Activated CD4-positive, alpha-beta T cell treated with anti-CD3 and anti-CD28 coated beads for 36 hours (primary cell): ENCODE results near the gene TJP1. TPM values are rescaled to one million over a fixed set of nuclear protein-coding genes. Genes with fewer than 3 reads are reported as not detected.
"Not testable (repeated sequence)": the region's sequence is repeated elsewhere in the genome, so short reads cannot be mapped to it uniquely, and the experiment has no call there.

Experiments
- ATAC-seq: fragments of 200-7000 bp; cut with Tn5 transposase; one replicate; pipeline ENCODE4 v1.10.0; 2021; ENCODE audit warnings: mild to moderate bottlenecking, moderate library complexity
- CTCF ChIA-PET: fragments of 350-600 bp; sonication (Branson Sonifier 250); formaldehyde crosslinking; loops from one replicate; lab custom pipeline; 2021; ENCODE audit warnings: antibody characterized with exemption; lab: Charles Lee
- POLR2A ChIA-PET: fragments of 350-600 bp; sonication (Branson Sonifier 250); formaldehyde crosslinking; loops from one replicate; lab custom pipeline; 2021; ENCODE audit warnings: antibody characterized with exemption, inconsistent platforms; lab: Charles Lee
- DNase-seq: peaks from one replicate; pipeline ENCODE4 v3.0.0-alpha.2; 2020
- H3K27ac Mint-ChIP-seq: one replicate; pipeline ENCODE4 v1.8.0; 2021; ENCODE audit warnings: mixed read lengths
- H3K27me3 Mint-ChIP-seq: one replicate; pipeline ENCODE4 v1.8.0; 2021; ENCODE audit warnings: mixed read lengths
- H3K36me3 Mint-ChIP-seq: one replicate; pipeline ENCODE4 v1.8.0; 2021; ENCODE audit warnings: low read depth, mixed read lengths
- H3K4me1 Mint-ChIP-seq: one replicate; pipeline ENCODE4 v1.8.0; 2021; ENCODE audit warnings: mixed read lengths
- H3K4me3 Mint-ChIP-seq: one replicate; pipeline ENCODE4 v1.8.0; 2021; ENCODE audit warnings: mild to moderate bottlenecking, moderate library complexity, mixed read lengths
- H3K9me3 Mint-ChIP-seq: one replicate; pipeline ENCODE4 v1.8.0; 2021; ENCODE audit warnings: low read depth, mixed read lengths
- intact Hi-C, 2 experiments: fragments of 100-400 bp; cut with DNase I in 1 of 2; cut with micrococcal nuclease in 1 of 2; formaldehyde crosslinking; loops; one replicate each; pipeline versions ENCODE4 v1.14.2 to v1.15.1; 2022 to 2024; cut with DNase I, micrococcal nuclease
- total RNA-seq, 2 experiments: library from RNA; stranded (reverse); gene quantifications; one replicate each; pipeline ENCODE4 v1.2.3, GENCODE V29; 2021

Gene TJP1
- total RNA-seq, 2 experiments from 2014 or later: 0.09 TPM; not detected in 1

DNA sequence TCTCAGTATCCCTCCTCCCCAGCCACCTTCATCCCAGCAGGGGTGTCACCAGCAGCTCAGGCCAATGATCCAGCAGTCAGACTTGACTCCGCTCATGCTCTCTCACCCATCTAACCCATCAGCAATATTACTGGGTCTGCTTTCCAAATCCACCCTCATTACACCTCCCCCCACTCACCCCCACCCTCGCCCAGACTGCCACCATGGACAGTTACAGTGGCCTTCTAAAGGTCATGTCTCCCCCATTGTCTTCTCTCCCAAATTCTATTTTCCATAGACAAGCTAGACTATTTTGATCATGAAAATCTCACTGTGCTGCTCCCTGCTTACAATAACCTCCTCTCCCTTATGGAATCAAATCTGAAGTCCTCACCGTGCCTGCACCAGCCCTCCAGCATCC lies 156.0 kb downstream of the TJP1 start:
- no peak for ATAC-seq

GRCh38 chr15:29665444-29666003 lies 156.7 kb downstream of the TJP1 start:
- no peak overlapping the region for H3K4me3 Mint-ChIP-seq
- no peak overlapping the region for H3K27ac Mint-ChIP-seq

More for the DNA sequence above, 156.0 kb downstream of the TJP1 start:
- H3K4me3 Mint-ChIP-seq: no peak overlapping the region
- intact Hi-C loops: no loop called here
- H3K4me1 Mint-ChIP-seq: no peaks in the 10 kb centered on the region
- H3K9me3 Mint-ChIP-seq: no peaks in the 10 kb centered on the region
- H3K27me3 Mint-ChIP-seq: peaks cover 8% of the 10 kb centered on the region
- ChIA-PET POLR2A (no interaction called here), CTCF (no interaction called here)
- DNase-seq: no peak
- H3K27ac Mint-ChIP-seq: no peak overlapping the region
- H3K36me3 Mint-ChIP-seq: no peaks in the 10 kb centered on the region

GRCh38 chr15:29664406-29664805 lies 157.9 kb downstream of the TJP1 start:
- Mint-ChIP-seq H3K4me3 (no peak overlapping the region), H3K4me1 (no peaks in the 10 kb centered on the region), H3K27ac (no peak overlapping the region), H3K27me3 (peaks cover 5% of the 10 kb centered on the region), H3K9me3 (no peaks in the 10 kb centered on the region), H3K36me3 (no peaks in the 10 kb centered on the region)
- CTCF ChIA-PET: no interaction called here
- DNase-seq (no peak), ATAC-seq (no peak)
- intact Hi-C loops: no loop called here
- POLR2A ChIA-PET: no interaction called here

More at GRCh38 chr15:29665444-29666003, 156.7 kb downstream of the TJP1 start:
- ATAC-seq: no peak
- DNase-seq: no peak
- H3K9me3 Mint-ChIP-seq: no peaks in the 10 kb centered on the region
- CTCF ChIA-PET: interaction anchor here (0.6 kb wide), 1 partner anchor 589 kb away, joined by 3 read pairs; no protein-coding TSS in a partner anchor
- intact Hi-C loops: no loop called here
- H3K4me1 Mint-ChIP-seq: no peaks in the 10 kb centered on the region
- peaks cover 8% of the 10 kb centered on the region for H3K27me3 Mint-ChIP-seq
- POLR2A ChIA-PET: no interaction called here
- H3K36me3 Mint-ChIP-seq: no peaks in the 10 kb centered on the region

DNA sequence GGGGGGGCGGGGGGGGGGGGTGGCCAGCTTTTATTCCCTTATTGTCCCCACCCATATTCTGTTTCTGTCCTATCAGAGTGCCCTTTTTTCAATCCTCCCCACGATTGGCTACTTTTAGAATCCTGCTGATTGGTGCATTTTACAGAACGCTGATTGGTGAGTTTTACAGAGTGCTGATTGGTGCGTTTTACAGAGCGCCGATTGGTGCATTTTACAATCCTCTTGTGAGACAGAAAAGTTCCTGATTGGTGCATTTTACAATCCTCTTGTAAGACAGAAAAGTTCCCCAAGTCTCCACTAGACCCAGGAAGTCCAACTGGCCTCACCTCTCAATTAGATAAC lies 164.8 kb downstream of the TJP1 start:
- H3K27ac Mint-ChIP-seq, H3K9me3 Mint-ChIP-seq, intact Hi-C loops, DNase-seq, H3K4me1 Mint-ChIP-seq, POLR2A ChIA-PET, H3K4me3 Mint-ChIP-seq, ATAC-seq, H3K36me3 Mint-ChIP-seq, H3K27me3 Mint-ChIP-seq, CTCF ChIA-PET: not testable (repeated sequence)

- H3K4me1 Mint-ChIP-seq: no peaks in the 10 kb centered on the region
- no peak for DNase-seq
- no peak for ATAC-seq
- intact Hi-C loops: no loop called here
- no peaks in the 10 kb centered on the region for H3K36me3 Mint-ChIP-seq
- H3K4me3 Mint-ChIP-seq: no peak overlapping the region
- no peak overlapping the region for H3K27ac Mint-ChIP-seq
- H3K27me3 Mint-ChIP-seq: no peaks in the 10 kb centered on the region
- CTCF ChIA-PET: no interaction called here
- H3K9me3 Mint-ChIP-seq: peaks cover 2% of the 10 kb centered on the region
- POLR2A ChIA-PET: no interaction called here
These were observed 165.4 kb downstream of the TJP1 start for GRCh38 chr15:29656636-29657475.

- ATAC-seq (no peak), DNase-seq (no peak)
- Mint-ChIP-seq H3K4me3 (no peak overlapping the region), H3K27me3 (no peaks in the 10 kb centered on the region), H3K4me1 (no peaks in the 10 kb centered on the region), H3K27ac (no peak overlapping the region), H3K9me3 (peaks cover 2% of the 10 kb centered on the region), H3K36me3 (no peaks in the 10 kb centered on the region)
- CTCF ChIA-PET: no interaction called here
- intact Hi-C loops: no loop called here
- POLR2A ChIA-PET: no interaction called here
These were observed 169.7 kb downstream of the TJP1 start for GRCh38 chr15:29652595-29652994.

- CTCF ChIA-PET: no interaction called here
- no peaks in the 10 kb centered on the region for H3K36me3 Mint-ChIP-seq
- no peaks in the 10 kb centered on the region for H3K27me3 Mint-ChIP-seq
These were observed 170.6 kb downstream of the TJP1 start for GRCh38 chr15:29651476-29652233.

More at GRCh38 chr15:29651476-29652233, 170.6 kb downstream of the TJP1 start:
- Mint-ChIP-seq H3K4me3 (no peak overlapping the region), H3K27ac (no peak overlapping the region), H3K9me3 (peaks cover 4% of the 10 kb centered on the region), H3K4me1 (no peaks in the 10 kb centered on the region)
- POLR2A ChIA-PET: no interaction called here
- ATAC-seq (no peak), DNase-seq (no peak)
- intact Hi-C loops: no loop called here
